NK-92 (cell line): Measurements from ENCODE around the gene C10orf105.

Experiments used
- DNase-seq: peaks from one replicate; lab custom pipeline; 2025; ENCODE audit not compliant: unreplicated experiment; lab: John Stamatoyannopoulos, UW

The C10orf105 gene

DNA sequence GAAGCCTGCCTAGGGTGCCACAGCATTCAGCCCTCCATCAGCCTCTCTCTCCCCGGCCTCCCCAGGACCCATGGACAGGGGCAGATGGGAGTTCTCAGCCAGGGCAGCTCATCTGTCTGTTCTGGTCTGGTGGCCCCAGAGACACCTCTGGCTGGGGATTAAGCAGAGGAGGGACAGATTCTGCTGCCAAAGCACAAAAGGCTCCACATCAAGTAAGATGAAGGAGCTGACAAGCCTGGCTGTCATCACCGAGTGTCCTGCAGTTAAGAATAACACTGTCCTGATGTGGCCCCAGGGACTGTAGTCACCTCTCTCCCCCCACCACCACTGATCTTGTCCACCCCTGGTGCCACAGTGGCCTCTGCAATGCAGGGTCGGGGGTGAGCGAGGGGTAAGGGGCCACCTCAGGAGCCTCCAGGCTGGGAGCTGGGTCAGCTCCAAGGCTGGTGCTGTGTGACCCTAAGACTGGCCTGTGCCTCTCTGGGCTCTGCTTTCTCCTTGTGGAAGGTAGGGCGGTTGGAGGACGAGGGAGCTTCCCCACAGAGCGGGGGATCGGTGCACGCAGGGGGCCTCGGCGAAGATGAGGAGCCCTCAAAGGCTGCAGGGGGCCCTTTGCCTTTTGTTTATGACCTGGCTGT lies 18.7 kb downstream of the C10orf105 start:
- no peak for DNase-seq

DNA sequence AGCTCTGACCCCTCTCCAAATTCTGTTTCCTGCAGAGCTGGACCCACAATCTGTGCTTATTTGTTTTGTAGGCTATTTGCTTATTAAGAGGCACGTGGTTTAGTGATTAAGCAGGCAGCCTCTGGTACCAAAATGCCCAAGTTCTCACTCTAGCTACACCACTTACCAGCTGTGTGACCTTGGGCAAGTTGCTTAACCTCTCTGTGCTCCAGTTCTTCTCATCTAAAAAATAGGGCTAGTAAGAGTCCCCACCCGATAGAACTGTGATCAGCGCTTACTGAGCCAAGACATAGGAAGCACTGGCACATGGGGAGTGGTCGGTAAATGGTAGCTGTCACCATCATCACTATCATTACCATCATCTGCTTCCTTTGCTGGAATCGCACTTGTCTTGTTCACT lies 20.8 kb downstream of the C10orf105 start:
- DNase-seq: no peak

DNA sequence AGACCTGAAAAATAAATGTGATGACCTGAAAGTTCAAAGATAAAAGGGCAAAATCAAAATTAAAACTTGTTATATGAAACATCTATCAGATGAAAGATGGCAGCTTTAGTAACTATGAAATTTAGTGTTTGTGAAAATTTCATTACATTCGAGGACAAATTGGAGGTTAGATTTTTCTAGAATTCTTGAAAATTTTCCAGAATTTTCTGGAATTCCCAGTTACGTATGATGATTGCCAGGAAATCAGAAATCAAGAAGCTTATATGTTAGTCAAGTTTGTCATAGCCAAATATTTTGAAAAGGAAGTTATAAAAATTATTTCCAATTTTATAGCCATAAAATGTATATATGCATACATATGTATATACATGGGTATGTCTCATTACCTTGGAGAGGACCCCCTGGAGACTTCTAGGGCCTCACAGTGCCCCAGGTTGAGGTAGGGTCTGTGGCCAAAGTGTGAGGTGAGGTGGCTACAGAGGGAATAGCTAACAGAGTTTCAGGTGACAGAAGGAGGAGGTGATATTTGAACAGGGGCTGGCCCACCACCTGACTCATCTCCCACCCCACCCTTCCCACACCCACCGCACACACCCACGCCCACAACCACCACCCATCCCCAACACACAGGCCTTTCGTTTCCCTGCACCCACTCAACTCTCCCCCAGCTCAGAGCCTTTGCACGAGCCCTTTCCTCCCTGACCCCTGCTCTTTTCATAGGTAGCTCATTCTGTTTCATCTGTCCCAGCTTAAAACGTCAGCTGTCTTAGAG lies 21.5 kb downstream of the C10orf105 start:
- DNase-seq: no peak

DNA sequence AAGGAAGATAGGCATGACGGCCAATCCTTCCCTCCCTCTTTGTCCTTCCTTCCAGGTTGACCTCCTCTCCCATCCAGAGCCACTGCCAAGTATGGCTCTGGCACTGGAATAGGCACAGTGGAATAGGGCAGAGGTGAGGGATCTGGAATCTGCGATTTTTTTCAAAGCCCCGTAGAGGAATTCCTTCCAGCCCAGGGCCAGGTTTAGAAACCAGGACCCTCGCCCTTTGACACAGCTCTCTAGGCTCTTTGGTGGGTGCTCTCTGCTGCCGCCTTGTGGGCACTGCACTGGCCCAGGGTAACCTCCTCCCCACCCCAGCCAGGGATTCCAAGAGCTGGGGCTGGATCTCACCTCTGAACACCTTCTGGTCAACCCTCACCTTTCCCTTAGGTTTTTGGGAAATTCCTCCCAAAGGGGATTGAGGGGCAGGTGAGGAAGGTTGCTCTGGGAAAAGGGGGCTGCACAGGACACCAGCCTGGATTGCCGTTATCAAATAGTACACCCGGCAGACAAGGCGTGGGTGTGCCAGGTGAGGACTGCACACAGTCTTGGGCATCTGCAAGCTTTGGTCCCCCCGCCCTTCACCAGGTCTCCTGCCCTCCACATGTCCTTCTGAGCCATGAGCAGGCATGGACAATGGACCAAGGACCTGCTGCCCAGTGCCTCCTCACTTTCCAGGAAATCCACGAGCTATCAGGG lies 22.8 kb downstream of the C10orf105 start:
- no peak for DNase-seq

DNA sequence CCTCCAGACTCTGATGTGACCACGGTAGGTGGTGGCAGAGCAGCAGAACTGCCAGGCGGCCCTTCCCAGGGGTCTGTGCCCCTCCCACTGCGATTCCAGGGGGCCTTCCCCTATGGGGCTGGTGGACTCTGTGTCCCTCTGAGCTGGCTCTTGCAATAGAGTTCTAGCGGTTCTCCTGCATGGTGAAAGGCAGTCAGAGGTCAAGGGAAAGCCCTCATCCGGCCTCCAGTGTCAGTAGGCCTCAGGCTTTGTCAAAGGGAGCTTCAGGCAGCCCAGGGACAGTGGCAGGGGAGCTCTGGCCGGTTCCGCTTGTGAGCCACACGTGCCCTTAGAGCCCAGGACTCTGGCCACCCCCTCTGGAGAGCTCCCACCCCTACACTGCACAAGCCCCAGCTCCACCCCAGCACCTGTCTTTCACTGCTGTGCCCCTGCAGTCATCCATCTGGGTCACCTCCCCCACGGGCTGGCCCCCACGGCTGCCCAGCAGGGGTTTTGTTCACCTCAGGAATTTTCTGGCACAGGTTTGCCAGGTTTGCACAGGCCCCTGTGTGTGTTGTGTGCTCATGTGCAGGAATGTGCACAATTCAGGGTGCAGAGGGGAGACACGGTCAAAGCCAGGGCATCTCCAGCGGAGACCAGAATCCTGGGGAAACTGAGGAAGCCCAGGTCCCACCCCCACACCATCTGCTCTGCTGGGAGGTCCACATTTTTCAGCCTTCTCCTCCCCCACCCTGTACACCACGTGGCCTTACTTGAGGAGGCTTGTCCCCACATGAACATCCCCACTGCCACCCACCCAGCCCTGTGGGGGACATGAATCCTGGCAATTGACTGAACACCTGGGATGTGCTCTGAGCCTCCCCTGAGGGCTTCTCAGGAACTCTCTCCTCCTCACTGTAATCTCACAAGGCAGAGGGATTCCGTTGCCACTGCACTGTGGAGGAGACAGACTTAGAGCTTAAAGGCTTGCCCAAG lies 23.8 kb downstream of the C10orf105 start:
- no peak for DNase-seq

DNA sequence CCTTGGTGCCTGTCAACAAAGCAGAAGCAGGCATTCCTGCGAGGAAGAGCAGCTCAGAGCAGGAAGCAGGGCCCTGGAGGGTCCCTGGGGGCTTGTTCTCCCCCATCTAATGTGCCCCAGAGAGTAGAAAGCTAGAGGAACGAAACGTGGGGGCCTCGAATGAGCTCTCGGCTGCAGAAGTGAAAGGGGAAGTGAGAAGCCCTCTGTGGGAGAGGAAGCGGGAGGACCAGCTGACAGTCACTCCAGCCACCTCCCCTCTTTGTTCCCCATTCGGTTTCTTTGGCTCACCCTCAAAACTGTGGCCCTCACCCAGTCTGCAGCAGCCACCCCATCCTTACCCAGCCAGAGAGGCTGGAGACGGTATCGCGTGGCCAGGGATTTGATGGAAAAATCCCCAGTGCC lies 25.0 kb downstream of the C10orf105 start:
- no peak for DNase-seq

DNA sequence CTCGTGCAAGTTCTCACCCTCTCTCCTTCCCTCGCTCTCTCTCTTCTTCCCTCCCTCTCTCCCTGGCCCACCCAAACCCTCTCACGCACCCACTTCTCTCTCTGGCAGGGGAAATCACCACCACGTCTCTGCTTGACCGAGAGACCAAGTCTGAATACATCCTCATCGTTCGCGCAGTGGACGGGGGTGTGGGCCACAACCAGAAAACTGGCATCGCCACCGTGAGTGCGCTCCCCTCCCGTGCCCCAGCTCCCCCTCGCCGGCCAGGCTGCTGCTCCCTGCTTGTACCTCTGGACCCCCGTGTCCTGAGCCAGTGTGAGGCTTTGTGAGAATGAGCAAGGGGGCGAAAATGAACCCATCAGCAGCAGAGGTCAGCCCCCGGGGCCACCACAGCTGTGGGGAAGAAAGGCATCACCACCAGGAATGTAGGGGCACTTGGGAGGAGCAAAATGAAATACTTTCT lies 25.5 kb downstream of the C10orf105 start:
- no peak for DNase-seq

DNA sequence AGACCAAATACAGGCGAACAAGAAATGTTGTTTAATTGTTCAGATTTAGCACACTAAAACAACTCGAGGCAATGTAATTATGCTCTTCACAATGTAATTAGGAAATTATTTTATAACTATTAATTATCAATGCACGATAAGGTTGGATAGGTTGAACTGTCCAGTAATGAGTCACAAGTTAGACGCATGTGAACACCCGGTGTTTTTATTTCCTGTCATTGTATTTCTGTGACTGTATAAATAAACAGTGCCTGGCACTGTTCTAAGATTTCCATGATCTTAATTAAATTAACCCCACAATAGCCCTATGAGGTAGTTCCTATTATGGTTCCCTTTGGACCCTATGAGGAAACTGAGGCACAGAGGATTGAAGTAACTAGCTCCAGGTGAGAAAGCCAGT lies 26.2 kb downstream of the C10orf105 start:
- DNase-seq: no peak

DNA sequence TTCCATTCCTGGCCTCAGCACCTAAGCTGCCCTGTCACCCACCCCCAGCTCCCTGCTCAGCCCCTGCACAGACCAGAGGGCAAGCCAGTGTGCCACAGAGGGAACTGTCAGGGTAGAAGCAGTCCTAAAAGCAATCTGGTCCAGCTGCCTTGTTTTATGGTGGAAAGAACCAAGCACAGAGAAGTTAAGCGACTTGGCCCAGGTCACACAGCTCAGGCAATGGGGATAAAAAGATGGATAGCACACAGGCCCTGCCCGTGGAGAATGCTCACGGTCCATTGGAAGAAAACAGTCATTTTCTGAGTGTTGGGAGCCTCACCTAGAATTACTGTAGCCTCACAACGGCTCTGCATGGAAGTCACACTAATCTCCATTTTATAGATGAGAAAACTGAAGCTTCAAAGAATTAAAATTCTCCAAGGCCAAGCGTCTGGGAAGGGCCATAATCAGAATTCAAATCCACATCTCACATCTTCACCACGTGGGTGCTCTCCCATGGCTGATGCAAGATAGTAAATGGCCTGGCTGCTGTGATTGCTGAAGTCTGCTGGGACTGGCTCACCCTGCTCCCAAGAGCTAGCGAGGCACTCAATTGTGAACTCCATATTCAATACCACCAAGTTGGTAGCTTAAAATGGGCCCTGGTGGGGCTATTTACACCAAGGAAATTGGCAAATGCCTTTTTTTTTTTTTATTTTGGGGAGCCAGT lies 26.8 kb downstream of the C10orf105 start:
- no peak for DNase-seq

DNA sequence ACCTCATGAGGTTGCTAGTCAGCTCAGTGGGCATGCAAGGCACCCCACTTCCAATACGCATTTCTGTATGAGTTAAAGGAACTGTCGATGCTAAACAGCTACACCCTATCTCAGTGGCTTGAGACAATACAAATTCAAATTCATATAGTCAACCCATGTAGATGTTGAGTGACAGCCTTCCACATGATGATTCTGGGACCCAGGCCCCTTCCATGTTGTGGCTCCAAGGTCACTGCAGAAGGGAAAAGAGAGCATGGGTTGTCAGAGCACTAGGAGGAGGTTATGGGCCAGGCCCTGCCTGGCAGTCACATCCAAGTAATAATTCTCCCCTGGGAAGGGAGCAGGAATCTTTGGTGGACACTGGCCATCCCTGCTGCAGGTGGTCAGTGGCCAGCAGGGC lies 28.2 kb downstream of the C10orf105 start:
- no peak for DNase-seq

DNA sequence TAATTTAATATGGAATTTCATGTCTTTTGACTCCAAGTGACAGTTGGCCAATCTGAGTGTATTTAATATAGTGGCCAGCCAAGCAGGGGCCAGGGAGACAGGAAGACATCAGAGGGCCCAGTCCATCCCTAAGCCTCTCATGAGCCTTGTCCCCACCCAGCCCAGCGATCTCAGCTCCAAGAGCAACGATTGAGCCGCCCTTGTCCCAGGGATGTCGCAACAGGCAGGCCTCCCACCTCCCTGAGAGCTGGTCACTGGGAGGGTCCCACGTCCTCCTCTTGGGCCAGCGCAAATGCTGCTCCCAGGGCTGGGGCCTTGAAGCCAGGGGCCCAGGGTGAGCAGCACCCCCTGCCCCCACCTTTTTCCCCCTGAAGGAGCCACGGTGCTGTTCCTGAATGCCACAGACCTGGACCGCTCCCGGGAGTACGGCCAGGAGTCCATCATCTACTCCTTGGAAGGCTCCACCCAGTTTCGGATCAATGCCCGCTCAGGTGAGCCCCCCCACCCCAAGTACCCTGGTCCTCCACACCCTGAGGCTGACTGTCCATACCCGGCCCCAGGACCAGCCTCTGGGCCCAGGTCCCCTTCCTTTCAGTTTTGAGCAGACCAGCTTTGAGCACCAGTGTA lies 29.4 kb downstream of the C10orf105 start:
- DNase-seq: no peak

DNA sequence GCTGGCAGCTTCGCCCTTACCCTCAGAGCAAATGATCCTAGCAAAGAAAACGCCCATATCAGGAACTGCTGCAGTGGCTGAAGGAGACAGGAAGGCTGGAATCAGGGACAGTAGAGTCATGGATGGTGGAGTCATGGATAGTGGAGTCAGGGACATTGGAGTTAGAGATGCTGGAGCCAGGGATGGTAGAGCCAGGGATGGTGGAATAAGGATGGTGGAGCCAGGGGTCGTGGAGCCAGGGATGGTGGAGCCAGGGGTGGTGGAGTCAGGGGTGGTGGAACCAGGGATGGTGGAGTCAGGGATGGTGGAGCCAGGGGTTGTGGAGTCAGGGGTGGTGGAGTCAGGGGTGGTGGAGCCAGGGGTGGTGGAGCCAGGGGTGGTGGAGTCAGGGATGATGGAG lies 31.3 kb downstream of the C10orf105 start:
- no peak for DNase-seq

DNA sequence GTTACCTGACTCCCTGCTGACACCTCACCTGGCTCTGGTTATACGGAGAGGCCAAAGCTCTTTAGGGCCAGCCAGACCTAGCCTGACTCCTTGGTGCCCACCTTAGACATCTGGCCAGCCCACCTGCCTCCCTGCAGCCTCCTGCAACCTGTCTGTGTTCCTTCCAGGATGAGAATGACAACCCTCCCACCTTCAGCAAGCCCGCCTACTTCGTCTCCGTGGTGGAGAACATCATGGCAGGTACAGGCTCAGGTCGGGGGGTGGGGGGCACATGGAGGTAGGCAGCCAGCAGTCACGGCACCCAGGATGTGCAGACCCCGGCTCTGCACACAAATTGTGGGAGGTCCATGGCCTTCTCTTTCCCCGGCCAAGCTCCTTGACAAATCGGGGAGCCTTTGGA lies 32.1 kb downstream of the C10orf105 start:
- no peak for DNase-seq

DNA sequence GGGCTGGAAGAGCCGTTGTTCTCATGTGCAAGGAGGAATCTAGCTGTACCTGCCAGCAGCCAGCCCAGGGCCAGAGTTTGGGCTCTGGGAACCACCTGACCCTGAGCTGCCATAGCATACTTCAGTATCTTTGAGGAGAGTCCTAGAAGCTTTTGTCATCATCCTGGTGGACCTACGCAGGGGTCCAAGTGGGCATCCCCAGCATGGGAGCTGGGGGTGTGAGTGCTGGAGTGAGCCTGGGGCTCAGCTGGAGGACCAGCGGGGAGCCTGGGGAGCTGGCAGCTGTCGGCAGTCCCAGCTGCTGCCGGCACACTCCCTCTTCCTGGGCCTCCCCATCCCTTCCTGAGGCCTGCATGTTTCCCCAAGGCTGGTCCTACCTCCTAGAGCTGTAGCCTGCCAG lies 32.5 kb downstream of the C10orf105 start:
- no peak for DNase-seq

DNA sequence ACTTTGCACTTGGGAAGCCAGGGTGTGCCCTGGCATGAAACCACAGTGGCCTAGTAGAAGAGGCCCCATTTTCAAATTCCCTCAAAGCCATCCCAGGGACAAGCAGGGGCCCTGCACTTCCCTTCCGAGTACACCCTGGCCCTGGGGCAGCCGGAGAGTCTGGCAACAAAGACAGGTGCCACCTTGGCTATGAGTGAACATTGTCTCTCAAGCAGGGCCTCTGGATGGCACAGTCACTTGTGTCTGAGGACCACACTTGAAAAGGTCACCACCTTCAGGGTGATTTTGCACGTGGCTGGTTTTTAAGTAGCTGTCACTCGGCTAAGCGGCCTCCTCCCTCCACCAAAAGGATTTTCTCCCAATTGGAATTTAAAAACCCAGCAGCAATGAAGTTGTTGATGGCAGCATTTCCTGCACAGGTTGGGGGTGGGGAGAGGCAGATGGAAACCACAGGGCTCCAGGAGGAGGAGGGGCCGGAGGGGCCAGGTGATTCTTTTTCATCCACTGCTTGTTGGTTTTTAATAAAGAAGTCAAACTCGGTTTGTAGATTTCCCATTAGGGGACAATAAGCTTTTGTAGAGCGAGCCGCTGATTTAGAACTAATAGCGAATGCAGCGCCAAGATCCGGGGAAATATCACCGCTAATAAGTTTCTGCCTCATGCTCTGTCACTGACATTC lies 33.9 kb downstream of the C10orf105 start:
- DNase-seq: no peak

DNA sequence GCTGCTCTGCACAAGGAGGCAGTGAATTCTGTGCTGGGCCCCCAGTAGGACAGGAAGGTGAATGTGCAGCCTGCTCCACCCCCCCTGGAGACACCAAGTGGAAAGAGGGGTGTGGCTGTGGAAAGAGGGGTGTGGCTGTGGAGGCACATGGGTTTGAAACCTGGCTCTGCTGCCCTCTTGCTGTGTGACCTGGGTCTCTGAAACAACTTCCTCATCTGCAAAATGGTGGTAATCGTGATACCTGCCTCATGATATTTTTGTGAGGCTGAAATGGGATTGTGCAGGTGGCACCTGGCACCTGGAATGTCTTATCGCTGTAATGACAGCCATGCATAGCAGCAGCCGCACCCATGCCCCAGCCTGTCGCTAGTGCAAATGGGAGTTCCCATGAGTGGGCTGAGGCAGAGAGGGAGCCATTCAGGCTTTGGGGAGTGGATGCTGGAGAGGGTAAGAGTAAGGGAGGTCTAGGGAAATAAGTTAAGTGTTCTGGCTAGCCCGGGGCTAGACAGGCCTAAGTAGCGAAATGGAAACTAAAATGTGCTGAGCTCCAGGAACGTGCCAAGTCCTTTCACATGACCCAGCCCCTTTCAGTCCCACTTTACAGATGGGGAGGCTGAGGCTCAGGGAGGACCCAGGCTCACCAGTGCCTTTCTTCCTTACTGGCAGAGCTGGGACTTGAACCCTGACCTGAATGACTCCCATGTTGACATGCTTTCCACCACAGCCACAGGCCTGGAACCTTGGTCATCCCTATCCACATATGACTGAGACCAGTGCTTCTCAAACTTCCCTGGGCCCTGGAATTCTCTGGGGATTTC lies 35.0 kb downstream of the C10orf105 start:
- DNase-seq: no peak

DNA sequence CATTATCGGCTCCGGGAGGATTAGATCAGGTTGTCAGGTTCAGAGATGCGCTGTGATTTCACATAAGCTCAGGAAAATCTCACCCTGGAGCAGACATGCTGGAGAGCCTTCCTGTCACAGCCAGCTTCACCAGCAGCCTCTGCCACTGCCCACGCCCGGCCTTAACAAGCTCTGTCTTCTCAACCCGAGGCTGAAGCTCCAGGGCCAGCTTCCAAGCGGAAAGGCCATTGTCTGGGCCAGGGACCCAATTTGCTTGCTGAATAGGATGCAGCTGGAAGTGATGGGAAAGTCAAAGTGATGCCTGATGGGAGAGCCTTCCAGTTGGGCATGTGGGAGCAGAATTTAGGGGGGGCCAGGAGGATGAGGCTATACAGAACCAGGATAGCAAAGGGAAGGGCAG lies 36.3 kb downstream of the C10orf105 start:
- no peak for DNase-seq

DNA sequence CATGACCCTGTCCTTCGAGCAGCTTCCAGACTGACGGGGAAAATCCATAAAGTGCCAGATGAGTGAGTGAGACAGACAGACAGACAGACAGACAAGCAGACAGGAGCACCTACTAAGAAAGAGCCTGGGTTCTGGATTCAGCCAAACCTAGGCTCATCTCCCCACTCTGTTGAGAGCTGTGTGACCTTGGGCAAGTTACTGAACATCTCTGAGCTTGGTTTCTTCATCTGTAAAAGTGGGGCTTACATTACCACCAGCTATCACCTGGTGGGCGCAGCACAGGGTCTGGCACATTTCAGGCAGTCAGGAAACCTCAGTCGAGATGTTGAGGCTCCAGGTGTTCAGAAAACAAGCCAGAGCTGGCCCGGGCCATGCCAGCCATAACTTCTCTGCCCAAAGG lies 37.6 kb downstream of the C10orf105 start:
- DNase-seq: no peak
